Cardiac septum (tissue), 1 donor: ENCODE data around the gene LAMP2. TPM values are rescaled to one million over a fixed set of nuclear protein-coding genes. Genes with fewer than 3 reads are reported as not detected.

ENCODE experiments used
- DNase-seq: peaks from one replicate; pipeline ENCODE4 v3.0.0-alpha.2; 2020; ENCODE audit warnings: low spot score
- intact Hi-C: fragments of 100-400 bp; cut with DNase I; formaldehyde crosslinking; loops from one replicate; pipeline ENCODE4 v1.14.0; 2022
- total RNA-seq: library from RNA; stranded (reverse); fragmentation: NEBNext Ultra II Directional; extraction: Animal tissue kit (Norgen Biotek cat#: 25700); gene quantifications from one replicate; pipeline ENCODE4 v1.2.1, GENCODE V29; 2021
- donor health status: DM: no; HTN: no; CAD: no.

Gene LAMP2
- total RNA-seq, 1 donor from 2014 or later, result 62.1 TPM

DNA sequence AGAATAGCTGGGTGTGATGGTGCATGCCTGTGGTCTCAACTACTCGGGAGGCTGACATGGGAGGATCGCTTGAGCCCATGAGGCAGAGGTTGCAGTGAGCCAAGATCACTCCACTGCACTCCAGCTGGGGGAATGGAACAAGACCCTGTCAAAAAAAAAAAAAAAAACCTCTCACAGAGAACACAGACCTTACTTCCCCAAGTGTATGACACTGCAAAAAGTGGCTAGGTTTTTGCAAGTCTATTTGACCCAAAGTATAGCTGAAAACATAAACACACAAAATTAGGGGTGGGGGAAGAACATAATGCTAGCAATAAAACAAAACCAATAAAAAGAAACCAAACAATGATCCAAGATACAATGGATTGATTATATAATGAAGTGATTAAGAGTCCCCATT lies 6.7 kb downstream of the LAMP2 start:
- no peak for DNase-seq
- intact Hi-C loops, result no loop called here

DNA sequence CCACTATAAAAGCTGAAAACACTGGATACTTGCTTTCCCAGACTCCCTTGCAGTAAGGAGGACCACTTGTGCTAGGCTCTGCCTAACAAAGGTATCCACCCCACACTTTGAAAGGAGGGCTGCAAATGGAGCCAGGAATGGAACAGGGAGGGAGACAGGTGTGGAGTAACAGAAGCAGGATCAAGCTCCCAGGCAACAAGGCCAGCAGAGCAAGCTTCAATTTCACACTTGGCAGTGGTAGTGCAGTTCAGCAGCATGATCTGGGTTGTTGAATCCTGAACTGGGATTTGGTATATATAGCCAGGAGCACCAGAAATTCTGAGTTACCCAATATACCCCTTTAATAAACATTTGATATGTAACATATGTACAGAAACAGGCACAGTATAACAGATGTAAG lies 9.8 kb downstream of the LAMP2 start:
- intact Hi-C loops, result loop anchor here (10.0 kb wide), 1 partner anchor 85 kb away; no protein-coding TSS in a partner anchor
- no peak for DNase-seq

DNA sequence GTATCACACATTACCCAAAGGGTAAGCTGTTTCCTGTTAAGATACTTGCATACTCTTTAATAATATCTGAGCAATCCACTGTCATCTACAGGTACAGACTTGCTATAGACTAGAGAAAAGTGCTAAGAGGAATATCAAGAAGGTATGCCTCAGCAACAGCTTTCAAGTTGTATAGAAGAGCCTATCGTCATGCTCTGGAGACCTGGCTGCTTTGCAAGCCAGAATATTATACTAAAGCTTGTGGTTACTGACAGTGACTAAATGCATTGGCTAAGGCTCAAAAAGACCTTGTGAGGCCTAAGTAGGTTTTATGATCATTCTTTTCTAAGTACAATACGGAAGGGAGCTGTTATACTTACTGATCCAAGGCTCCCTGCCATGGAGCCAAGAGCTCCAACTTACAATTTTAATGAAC lies 11.3 kb downstream of the LAMP2 start:
- no peak for DNase-seq
- intact Hi-C loops, result loop anchor here (10.0 kb wide), 1 partner anchor 83 kb away; no protein-coding TSS in a partner anchor

DNA sequence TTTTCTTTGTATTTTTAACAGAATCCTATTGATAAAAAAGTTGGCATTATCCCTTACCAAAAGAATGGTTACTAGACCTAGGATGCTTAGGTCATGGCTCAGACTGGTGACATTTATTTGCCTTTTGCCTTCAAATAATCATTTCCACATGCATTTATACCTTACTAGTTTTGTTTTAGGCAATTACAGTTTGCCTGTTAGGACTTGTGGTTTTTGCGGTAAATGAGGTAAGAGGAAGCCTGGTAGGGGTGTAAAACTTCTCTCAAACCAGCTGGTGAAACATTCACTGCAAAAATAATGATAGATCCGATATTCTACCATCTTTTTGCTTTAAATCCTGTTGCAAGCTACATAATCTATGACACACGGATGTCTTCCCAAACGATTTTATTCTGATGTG lies 12.1 kb downstream of the LAMP2 start:
- no peak for DNase-seq
- intact Hi-C loops, result loop anchor here (10.0 kb wide), 1 partner anchor 82 kb away; no protein-coding TSS in a partner anchor

DNA sequence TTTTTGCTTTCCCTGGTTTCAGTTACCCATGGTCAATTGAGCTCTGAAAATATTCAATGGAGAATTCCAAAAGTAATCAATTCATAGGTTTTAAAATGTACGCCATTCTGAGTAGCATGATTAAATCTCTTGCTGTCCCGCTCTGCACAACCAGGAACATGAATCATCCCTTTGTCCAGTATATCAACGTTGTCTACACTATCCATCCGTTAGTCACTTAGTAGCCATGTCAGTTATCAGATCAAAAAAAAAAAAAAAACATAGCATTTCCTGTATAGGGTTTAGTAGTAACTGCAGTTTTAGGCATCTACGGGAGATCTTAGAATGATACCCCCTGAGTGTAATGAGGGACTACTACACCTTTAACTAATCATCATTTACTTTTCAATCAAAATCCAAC lies 15.1 kb downstream of the LAMP2 start:
- DNase-seq, result no peak

DNA sequence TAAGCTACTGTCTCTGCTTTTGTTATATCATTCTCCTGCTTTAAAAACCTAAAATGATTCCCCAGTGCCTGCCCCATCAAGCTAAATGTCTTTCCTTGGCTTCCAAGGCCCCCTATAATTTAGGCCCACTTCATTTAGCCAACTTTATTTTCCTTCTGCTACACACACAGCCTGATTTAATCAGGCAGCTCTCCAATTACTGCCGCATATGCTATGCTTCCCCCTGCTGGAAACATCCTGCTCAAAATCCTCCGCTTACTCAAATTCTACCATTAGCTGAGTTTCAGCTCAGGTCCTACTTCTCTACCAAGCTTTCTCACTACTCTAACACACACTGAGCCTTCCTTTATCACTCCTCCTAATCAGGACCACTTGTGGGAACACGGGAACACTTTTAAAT lies 17.0 kb downstream of the LAMP2 start:
- no peak for DNase-seq
- intact Hi-C loops, result loop anchor here (10.0 kb wide), 1 partner anchor 77 kb away; no protein-coding TSS in a partner anchor

More for the DNA sequence above, 15.1 kb downstream of the LAMP2 start:
- intact Hi-C loops, result loop anchor here (10.0 kb wide), 1 partner anchor 79 kb away; no protein-coding TSS in a partner anchor

DNA sequence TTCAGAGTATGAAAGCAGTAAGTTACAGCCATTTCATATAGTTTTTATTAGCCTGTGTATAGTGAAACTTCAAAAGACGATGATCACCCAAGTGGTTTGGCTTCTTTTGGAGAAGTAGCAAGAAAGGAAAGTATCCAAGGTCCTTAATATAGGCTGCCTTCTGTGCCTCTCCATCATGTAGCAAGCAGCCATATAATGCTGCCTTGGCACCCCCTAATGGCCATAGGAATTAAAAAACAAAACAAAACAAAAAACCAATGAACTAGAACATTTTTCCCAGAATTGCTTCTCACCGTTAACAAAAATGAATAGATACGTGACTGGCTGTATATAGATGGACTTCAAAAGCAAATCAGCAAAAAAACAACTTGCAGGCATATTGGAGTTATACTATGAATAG lies 18.9 kb downstream of the LAMP2 start:
- no peak for DNase-seq
- intact Hi-C loops, result loop anchor here (10.0 kb wide), 1 partner anchor 75 kb away; no protein-coding TSS in a partner anchor

DNA sequence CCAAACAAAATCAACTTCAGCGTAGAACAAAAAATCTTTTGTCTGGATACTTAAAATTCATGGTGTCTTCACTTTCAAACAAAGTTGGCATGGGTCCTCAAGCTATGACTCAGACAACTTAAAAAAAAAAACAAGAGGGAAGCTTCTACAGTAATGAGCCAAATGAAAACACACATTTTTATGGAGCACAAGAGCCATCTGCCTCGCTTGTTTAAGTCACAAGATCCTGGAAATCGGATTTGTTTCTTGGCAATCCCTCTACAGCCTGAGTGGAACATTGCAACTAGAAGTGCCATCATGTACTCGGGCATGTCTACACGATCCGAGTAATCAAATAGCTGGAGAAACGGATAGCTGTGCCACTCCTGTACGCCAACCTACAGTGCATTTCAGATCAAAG lies 22.6 kb downstream of the LAMP2 start:
- intact Hi-C loops, result no loop called here
- DNase-seq, result no peak

DNA sequence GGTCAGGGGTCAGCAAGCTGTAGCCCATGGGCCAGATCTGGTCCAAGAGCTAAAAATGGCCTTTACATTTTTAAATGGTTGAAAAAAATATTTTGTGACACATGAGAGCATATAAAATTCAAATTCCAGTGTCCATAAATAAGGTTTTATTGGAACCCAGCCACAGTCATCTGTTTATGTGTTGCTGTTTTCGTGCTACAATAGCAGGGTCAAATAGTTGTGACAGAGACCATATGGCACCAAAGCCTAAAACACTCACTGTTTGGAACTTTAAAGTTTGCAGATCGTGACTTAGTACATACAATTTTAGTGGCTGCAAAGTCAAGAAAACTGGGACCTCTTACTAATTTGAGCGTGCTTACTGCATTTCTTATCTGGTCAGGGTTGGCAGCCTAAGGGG lies 29.2 kb downstream of the LAMP2 start:
- intact Hi-C loops, result no loop called here
- DNase-seq, result no peak

DNA sequence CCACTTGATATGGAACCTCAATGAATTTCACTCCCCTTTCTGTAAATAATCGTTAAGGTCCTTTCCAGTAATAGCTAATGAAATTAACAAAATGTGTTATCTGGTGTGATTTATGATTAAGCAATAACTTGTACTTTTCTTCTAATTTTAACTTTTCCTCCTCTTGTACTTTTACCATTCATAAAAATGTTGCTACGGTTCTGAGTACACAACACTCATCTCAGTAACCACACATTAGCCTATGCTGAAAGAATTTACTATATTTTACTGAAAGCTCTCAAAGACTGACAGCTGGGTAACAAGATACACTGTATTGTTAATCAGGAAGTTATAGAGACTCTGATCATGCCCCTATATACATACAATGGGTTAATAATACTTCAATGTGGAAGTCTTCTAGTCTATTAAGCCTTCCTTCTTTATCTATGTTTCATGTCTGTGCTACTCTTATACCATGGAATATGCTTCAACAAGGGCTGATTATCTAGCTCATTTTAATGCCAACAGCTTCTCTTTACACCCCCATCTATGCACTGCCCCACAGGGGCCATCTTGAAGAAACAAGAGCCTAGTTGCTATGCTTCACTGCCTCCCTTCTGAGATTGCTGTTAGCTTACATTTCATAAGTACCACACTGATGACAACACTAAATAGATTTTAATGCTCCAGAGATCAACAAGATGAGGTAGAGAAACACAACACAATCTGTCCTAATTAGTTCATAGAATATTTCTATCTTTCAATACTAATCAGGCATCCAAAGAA lies 39.1 kb downstream of the LAMP2 start:
- DNase-seq, result no peak
- intact Hi-C loops, result no loop called here

DNA sequence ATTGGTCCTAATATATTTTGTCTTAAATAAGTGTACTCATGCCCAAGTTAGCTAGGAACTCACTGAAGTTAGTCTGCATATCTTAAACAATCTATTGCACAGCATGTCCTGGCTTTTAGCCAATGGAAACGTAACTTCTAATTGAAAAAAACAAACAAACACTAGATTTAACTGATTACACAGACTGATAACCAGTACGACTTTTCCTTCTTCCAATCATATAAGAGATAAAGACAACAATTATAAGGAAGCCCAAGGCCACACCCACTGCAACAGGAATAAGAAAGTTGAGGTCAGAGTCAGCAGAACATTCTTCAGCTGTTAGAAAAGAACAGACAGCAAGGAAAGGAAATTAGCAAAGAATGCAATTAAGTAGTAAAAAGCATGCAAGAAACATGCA lies 40.8 kb downstream of the LAMP2 start:
- no peak for DNase-seq
- intact Hi-C loops, result no loop called here

DNA sequence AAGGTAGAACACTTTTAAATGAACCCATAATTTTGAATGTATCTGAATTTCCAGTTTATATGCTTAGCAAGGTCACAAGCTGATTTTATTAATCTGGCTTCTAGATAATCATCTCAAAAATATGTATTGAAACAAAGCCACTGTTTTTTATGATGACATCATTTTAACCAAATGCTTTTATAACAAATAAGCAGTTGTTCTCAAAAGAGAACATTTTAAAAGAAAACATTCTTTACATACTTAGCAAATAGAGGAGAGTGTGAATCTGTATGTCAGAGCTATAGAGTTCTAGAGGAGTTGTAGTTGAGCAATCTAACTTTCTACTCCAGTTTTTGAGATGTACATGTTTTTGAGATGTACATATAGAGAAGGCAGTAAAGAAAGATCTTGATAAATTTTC lies 42.5 kb downstream of the LAMP2 start:
- intact Hi-C loops, result no loop called here
- DNase-seq, result no peak

DNA sequence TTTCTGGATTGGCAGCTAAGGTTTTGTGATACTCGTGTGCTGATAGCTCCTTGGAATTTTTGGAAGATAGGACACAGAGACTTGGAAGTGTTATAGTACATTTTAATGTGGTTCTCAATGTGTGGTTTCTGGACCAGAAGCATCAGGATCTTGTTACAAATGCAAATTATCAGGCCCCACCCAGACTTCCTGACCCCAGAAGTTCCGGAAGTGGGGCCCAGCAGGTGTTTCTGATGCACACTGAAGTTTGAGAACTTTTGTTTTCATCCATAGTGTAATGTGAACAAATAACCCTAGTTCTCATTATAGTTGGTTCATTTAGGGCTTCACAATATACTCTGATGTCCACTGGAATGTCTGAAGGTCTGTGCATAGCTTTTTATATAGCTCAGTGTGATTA lies 49.6 kb downstream of the LAMP2 start:
- DNase-seq, result no peak
- intact Hi-C loops, result no loop called here

DNA sequence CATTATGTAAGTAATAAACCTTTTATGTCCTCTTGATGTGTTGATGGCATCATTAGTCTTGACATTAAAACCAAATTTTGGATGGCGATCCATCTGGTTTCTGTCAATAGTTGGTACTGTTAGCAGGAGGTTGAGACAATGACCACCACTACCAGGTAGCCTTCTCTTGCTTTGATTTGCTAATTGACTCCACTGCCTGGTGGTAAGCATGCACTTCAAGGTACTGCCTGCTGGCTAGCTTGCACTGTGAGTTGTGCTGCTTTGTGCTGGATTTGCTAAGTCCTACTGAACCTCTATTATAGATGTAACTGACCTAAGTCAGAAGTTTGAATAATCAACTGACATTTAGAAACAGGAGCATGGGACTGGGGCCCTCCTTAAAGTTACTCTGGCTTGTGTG lies 60.9 kb downstream of the LAMP2 start:
- intact Hi-C loops, result no loop called here
- DNase-seq, result no peak

DNA sequence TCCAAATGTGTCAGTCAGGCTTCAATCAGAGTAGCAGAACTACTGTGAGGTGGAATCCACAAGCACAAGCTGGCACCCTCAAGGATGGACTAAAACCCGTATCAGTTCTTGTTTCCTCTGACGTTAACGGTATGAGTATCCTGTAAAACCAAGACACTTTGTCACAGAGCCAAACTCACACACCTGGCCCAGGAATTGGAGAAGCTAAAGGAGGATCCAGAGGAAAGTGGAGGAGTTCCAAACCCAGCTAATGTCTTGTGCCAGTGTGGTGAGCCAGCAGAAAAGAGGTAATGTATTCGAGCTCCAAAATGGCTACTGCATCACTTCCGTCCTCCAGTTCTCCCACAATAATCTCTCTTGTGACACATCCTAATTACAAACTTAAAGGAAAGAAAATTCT lies 62.5 kb downstream of the LAMP2 start:
- intact Hi-C loops, result no loop called here
- no peak for DNase-seq

DNA sequence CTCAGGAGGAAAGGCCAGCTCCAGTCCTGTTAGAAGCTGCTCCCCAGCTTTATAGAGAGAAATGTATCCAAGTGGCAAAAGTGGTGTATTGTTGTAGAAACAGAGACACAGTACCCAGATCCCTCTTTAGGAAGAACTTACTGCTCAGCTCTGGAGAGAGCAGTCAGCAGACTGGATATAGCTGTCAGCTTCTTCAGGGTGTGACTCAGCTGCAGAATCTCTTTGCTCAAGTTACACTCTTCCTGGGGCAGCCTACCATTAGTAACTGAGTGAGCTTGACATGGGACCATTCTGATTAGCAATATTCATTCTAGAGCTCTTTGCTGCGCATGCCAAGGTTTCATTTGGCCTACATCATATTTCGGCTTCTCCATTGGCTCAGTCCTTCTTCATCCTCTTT lies 66.7 kb downstream of the LAMP2 start:
- intact Hi-C loops, result no loop called here
- DNase-seq, result no peak

DNA sequence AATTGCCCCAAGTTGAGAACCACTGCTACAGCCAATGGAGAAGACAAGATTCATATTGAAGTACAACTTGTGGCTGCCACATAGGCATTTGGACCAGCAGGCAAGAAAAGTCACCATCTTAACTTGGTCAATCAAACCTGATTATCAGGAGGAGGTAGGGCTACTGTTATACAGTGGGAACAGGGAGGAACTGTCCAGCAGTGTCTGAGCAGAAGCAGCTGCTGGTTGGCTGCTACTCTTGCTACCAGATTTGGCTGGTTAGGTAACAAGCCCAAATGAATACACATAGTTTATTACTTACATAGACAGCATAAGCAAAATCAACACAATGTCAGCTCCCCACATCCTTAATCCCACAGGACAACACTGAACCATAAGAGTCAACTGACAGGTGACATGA lies 67.8 kb downstream of the LAMP2 start:
- DNase-seq, result no peak
- intact Hi-C loops, result no loop called here

DNA sequence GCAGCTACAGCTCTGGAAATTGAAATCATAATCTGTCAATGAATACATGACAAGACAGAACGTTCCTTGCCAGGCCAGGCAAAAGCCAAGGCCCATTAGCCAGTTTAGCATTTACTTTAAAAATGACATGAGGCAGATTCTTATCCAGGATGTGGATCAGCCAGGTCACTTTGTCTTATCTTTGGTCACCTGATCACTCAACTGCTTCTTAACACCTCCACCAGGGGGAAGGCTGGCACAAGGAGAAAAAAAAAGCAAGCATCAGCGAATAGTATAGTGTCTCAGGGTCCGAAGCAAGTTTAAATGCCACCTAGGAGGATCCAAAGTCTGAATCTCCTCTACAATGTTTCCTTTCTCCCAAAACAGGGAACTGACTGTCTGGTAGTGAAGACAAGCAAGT lies 88.4 kb downstream of the LAMP2 start:
- DNase-seq, result no peak
- intact Hi-C loops, result no loop called here

DNA sequence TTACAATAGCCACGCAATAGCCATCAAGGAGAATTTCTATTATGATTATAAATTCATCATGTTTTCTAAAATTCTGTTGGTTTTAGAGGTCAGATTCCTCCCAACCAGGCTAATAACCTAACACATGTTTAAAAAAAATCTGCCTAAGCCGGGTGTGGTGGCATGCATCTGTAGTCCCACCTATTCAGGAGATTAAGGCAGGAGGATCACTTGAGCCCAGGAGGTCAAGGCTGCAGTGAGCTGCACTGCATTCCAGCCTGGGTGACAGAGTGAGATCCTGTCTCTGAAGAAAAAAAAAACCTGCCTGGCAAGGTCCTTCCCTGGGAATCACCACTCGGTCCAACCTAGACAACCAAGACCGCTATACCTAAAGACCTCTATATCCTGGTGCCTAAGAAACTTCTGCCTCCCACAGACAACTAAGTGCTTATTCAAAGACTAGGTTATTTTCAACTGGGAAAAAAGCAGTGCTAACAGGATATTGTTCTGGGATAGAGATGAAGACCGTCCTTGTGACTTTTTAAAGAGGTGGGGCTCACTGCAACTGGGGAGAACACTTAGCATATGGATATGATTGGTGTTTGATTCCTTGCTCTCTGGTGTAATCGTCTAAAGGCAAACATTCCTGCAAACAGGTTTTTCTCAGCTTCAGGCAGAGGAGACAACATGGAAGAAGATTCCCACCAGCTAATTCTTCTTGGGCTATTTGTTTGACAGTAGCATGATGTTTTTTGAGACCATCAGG lies 89.0 kb downstream of the LAMP2 start:
- intact Hi-C loops, result loop anchor here (10.0 kb wide), 1 partner anchor 75 kb away; no protein-coding TSS in a partner anchor
- no peak for DNase-seq

DNA sequence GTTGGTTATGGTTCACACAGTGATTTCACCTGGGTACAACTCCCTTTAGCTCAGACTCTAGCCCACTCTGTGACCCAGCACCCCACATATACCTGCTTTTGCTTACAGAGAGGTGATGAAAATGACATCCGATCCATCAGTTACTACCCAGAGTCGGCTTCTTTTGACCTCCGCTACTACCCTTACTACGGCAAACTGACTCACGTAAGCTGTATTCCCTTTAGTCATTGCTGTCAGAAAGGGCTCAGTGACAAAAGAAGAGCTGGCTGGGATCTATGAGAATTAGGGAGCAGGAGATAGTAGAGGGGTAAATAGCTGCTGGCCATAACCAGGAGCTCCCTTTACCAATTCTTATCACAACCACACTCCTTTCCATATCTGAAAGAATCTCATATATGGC lies 90.5 kb downstream of the LAMP2 start:
- intact Hi-C loops, result loop anchor here (10.0 kb wide), 1 partner anchor 76 kb away; no protein-coding TSS in a partner anchor
- no peak for DNase-seq
